NCI-H82 (cell line): ENCODE results near the gene RGS12.

Experiments used
- DNase-seq: peaks from one replicate; lab custom pipeline; 2025; lab: John Stamatoyannopoulos, UW

RGS12 gene

GRCh38 chr4:3254302-3255131 is 38.3 kb upstream of the RGS12 start:
- DNase-seq, result no peak

- no peak for DNase-seq
These were observed 37.1 kb upstream of the RGS12 start for GRCh38 chr4:3255611-3256186.

GRCh38 chr4:3256230-3257102 is 36.4 kb upstream of the RGS12 start:
- no peak for DNase-seq

DNA sequence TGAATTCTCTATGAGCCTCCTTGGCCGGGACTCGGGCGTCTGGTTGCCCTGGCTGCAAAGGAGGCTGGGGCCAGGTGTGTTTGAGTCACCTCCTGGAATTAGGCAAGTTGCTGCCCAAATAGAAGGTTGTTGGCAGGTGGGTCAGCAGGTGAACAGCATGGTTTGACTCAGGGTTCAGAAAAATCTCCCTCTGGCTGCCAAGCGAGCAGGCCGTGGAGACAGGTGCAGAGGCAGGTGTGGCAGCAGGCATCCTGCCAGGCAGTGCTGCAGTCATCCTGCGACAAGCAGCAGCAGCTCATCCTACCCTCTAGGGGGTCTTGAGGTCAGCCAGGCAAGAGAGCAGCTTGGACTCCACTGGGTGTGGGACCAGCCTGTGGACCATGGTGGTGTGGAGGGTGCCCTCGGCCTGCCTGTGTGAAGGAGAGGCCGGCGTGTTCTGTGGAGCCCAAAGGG is 35.7 kb upstream of the RGS12 start:
- DNase-seq, result no peak

DNA sequence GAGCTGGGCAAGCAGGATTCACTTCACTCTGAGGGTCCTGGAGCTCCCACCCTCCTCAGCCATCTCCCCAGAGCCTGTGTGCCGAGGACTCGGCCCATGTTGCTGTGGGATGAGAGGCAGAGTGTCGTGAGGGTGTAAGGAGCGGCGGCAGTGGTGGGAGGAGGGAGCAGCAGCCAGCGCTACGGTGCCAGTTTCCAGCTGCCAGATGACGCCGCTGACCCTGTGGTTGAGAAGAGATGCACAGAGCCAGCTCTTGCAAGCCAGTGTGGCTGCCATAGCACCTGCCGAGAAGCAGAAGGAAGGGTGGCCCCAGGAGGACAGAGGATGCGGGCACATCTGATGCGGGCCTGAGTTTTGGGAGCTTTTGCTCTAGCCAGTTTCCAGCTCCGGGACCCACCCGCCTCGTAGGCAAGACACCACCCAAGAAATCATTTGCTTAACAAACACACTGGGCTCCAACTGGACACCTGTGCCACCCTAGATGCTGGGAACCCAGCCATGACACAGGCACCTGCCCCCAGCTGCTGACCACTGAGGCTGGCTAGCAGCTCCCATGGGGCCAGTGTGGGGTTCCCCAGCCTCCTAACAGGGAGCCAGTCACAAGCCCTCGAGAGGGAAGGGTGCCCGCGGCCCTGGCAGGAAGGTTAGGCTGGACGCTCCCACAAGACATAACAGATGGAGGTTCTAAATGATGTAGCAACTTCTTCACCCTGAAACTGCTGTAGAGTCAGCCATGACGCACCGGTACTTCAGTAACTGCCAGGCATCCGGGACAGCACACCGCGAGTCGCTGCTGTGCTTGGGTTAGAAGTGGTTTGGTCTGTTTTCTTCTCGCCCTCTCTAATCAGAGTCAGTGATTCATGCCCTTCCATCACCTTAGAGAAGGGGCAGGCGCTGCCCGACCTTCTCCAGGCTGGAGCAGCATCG is 35.0 kb upstream of the RGS12 start:
- no peak for DNase-seq

- no peak for DNase-seq
These were observed 31.2 kb upstream of the RGS12 start for GRCh38 chr4:3261411-3262207.

- DNase-seq, result no peak
These were observed 30.4 kb upstream of the RGS12 start for GRCh38 chr4:3262208-3263052.

GRCh38 chr4:3263053-3263875 is 29.6 kb upstream of the RGS12 start:
- DNase-seq, result no peak

- DNase-seq, result no peak
These were observed 29.0 kb upstream of the RGS12 start for GRCh38 chr4:3263876-3264193.

GRCh38 chr4:3266076-3266475 is 26.7 kb upstream of the RGS12 start:
- no peak for DNase-seq

DNA sequence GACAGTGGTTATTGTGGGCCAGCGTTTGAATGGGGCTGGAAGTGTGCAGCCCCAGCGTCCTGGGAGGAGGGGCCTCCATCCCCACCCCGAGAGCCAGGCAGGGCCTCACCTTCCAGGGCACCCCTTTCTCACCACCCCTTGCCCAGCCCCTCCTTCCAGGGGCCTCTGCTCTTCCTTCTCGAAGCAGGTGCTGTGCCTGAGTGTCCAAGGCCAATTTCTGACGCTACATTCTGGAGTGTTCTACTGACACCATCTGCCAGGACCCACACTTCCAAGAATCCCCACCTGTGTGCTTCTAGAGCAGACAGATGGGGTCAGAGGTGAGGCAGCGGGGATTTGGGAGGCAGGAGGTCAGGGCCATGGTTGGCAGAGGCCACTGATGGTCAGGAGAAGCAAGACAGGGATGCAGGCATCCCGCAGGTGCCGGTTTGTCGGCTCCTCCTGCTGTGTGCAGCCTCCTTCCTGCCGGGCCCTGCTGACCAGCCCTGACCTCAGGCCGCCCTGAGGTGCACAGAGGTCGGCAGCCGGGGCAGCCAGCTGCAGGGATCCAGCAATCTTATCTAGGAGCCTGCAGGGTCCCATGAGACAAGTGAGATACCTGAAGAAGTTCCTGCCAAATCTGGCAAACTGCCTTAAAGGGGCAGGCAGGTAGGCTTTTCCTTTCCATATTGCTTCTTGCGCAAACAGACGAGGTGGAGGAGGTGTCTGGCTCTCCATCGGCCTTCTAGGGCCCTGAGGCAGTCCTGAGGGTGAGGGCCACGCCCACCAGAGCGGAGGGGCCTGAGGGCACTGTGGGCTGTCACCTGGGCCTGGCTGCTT is 25.0 kb upstream of the RGS12 start:
- no peak for DNase-seq

- no peak for DNase-seq
These were observed 24.3 kb upstream of the RGS12 start for GRCh38 chr4:3268395-3269104.

DNA sequence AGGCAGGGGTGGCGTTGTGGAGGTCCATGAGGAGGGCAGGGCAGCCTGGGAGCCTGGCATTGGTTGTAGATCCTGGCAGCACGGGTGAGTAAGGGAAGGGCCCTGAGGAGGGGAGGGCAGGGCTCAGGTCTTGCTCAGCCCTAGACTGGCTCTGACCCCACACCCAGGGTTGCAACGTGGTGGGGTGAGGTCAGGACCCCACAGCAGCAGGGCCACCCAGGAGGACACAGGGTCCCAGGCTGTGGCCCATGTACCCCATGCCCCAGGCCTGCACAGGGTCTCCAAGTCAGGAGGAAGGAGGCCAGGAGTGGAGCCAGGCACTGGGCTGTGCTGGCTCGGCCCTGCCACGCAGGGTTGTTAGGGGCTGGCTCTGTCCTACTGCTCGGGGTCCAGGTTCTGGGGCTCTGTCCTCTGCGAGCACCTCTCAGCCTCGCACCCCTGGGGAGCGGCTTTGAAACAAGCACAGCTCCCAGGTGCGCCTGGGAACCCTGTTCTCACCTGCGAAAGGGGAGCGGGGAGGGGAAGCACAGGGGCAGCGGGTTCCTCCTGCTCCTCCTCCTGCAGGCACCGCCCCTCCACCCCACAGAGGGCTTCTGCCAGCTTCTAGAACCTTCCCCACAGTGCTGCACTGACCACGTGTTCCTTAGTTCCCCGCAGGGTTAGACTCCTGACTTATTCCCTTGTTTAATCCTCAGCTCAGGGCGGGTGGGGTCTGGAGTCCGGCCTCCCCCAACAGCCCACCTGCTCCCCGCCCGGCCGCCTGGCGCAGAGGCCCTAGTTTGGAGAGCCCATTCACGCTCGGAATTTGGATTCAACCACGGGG is 23.5 kb upstream of the RGS12 start:
- DNase-seq, result no peak

- DNase-seq, result no peak
These were observed 22.7 kb upstream of the RGS12 start for GRCh38 chr4:3269991-3270611.

- DNase-seq, result no peak
These were observed 21.7 kb upstream of the RGS12 start for GRCh38 chr4:3271131-3271530.

- no peak for DNase-seq
These were observed 15.8 kb upstream of the RGS12 start for GRCh38 chr4:3276986-3277385.
